Measurements from ENCODE around the gene SEC24D.

DNA sequence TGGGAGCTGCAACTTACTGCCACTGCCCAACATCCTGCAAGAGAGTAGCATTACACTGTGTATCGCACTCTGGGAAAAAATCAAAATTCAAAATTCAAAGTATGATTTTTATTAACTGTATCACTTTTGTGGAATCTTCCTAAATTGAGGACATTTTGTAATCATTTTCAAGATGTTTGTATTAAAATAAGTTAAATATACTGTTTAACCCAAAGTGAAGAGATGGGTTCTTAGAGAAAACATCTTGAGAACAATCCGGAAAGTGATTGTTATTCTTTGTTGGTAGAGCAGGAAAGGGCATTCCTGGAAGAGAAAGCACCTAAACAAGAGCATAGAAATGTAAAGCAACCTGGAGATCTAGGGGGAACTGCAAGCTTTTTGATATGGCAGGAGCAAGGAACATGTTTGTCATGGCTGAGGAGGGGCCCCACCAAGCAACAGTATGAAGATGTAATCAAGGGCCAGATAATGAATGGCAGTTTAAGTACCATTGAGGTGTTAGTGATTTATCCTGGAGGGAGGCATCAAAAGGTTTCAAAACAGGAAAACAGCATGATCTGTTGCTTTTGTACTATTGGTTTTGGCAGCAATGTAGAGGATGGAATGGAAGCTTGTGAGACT lies 14.1 kb upstream of the SEC24D start:
- TF ChIP-seq, protein P1, sequence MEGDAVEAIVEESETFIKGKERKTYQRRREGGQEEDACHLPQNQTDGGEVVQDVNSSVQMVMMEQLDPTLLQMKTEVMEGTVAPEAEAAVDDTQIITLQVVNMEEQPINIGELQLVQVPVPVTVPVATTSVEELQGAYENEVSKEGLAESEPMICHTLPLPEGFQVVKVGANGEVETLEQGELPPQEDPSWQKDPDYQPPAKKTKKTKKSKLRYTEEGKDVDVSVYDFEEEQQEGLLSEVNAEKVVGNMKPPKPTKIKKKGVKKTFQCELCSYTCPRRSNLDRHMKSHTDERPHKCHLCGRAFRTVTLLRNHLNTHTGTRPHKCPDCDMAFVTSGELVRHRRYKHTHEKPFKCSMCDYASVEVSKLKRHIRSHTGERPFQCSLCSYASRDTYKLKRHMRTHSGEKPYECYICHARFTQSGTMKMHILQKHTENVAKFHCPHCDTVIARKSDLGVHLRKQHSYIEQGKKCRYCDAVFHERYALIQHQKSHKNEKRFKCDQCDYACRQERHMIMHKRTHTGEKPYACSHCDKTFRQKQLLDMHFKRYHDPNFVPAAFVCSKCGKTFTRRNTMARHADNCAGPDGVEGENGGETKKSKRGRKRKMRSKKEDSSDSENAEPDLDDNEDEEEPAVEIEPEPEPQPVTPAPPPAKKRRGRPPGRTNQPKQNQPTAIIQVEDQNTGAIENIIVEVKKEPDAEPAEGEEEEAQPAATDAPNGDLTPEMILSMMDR (IDR thresholded peaks at IDR 0.05): no peak
- TF ChIP-seq POLR2AphosphoS5 (IDR thresholded peaks at IDR 0.05; ENCODE audit: low read depth, low read length) (no peak), TCF7L2 (IDR thresholded peaks at IDR 0.05; ENCODE audit: low read depth, low read length) (no peak)

Data from Panc1 (cell line).